NB4 (cell line): ENCODE data around the gene AKIRIN1.

ENCODE experiments used
- MYC ChIP-seq: IDR thresholded peaks from 2 replicates; pipeline ENCODE4 v1.6.1; 2011; ENCODE audit warnings: low read depth, low read length
- POLR2A ChIP-seq: IDR thresholded peaks from 2 replicates; pipeline ENCODE4 v1.6.1; 2011; ENCODE audit warnings: mild to moderate bottlenecking; ENCODE audit not compliant: insufficient read length; ENCODE audit errors: extremely low read depth
- TF ChIP-seq, protein P1 (sequence below): IDR thresholded peaks from one replicate; pipeline ENCODE4 v1.5.1; 2012; ENCODE audit warnings: low read depth, low read length
- TF ChIP-seq, protein P2 (sequence below): IDR thresholded peaks from 2 replicates; pipeline ENCODE4 v1.6.1; 2011; ENCODE audit warnings: low read depth, low read length

DNA sequence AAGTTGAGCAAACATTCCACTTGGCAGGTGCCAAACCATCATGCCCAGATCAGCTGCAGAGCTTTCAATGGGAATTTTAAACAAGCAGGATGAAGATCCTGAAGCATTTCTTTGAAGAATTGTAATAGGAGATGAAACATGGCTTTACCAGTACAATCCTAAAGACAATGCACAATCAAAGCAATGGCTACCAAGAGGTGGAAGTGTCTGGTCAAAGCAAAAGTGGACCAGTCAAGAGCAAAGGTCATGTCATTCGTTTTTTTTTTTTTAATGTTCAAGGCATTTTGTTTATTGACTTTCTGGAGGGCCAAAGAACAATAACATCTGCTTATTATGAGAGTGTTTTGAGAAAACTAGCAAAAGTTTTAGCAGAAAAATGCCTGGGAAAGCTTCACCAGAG is 32.1 kb downstream of the AKIRIN1 start:
- TF ChIP-seq POLR2A (no peak), MYC (no peak)
- TF ChIP-seq, protein P1, sequence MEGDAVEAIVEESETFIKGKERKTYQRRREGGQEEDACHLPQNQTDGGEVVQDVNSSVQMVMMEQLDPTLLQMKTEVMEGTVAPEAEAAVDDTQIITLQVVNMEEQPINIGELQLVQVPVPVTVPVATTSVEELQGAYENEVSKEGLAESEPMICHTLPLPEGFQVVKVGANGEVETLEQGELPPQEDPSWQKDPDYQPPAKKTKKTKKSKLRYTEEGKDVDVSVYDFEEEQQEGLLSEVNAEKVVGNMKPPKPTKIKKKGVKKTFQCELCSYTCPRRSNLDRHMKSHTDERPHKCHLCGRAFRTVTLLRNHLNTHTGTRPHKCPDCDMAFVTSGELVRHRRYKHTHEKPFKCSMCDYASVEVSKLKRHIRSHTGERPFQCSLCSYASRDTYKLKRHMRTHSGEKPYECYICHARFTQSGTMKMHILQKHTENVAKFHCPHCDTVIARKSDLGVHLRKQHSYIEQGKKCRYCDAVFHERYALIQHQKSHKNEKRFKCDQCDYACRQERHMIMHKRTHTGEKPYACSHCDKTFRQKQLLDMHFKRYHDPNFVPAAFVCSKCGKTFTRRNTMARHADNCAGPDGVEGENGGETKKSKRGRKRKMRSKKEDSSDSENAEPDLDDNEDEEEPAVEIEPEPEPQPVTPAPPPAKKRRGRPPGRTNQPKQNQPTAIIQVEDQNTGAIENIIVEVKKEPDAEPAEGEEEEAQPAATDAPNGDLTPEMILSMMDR = no peak
- TF ChIP-seq, protein P2, sequence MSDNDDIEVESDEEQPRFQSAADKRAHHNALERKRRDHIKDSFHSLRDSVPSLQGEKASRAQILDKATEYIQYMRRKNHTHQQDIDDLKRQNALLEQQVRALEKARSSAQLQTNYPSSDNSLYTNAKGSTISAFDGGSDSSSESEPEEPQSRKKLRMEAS = no peak
